OCI-M2 (cell line): ENCODE results near the gene TTYH3.

Experiments
- DNase-seq: peaks from one replicate; lab custom pipeline; 2025; ENCODE audit not compliant: unreplicated experiment; lab: John Stamatoyannopoulos, UW

The TTYH3 gene

DNA sequence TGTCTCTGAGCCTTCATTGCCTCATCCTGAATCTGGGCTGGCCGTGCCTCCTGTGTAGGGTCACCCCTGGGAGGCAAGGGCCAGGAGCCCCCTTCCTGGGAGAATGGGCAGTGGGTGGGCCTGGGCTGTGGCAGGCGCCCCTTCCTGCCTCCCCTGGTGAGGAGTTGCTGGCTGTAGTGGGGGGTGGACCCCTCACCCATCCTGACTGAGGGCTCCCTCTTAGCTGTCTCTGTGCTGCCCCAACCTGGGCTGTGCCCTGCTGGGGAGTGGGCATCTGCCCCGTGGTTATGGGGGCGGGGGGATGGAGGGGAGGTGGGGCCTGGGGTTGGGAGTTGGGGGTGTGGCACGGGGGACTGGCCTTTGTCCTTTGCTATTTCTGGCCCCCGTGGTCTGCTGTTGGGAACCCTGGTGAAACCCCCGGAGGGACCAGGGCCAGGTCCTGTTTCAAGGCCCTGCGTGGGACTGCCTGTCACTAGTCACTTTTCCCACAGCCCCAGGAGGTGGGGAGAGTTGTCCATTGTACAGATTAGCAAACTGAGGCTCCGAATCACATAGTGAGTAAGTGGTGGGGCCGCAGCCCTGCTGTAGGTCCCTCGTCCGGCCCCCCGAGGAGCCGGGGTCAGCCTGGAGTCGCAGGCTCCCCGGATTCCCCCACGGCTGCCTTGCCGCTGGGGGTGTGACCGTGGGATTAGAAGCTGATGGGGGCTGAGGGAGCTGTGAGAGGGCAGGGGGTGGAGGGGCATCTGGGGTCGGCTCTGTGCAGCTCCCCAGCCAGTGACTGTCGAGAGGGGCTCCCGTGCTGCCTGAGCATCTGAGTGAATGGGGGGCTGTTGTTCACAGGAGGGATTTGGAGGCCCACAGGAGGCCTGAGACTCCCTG lies 2.7 kb downstream of the TTYH3 start:
- no peak for DNase-seq

DNA sequence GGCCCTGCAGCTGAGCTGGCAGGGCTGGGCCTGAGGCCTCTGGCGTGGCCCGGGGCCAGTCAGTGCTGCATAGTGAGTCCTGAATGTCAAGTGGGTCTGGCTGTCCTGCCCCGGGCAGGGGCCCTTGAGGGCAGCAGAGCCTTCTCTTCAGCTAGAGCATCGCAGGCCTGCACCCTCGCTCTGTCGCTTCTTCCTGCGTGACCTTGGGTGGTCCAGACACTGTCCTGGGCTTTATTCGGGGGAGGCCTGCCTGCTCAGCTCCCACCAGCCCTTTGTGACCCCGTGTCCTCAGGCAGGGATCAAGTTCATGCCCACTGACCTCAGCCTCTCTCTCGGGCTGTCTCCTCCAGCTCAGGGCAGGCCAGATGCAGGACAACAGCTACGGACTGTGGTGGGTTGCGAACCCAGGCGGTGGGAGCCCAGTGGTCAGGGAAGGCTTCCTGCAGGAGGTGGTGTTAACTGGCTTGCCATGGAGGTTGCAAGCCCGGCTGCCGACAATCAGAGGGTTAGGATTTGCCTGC lies 3.4 kb downstream of the TTYH3 start:
- no peak for DNase-seq

DNA sequence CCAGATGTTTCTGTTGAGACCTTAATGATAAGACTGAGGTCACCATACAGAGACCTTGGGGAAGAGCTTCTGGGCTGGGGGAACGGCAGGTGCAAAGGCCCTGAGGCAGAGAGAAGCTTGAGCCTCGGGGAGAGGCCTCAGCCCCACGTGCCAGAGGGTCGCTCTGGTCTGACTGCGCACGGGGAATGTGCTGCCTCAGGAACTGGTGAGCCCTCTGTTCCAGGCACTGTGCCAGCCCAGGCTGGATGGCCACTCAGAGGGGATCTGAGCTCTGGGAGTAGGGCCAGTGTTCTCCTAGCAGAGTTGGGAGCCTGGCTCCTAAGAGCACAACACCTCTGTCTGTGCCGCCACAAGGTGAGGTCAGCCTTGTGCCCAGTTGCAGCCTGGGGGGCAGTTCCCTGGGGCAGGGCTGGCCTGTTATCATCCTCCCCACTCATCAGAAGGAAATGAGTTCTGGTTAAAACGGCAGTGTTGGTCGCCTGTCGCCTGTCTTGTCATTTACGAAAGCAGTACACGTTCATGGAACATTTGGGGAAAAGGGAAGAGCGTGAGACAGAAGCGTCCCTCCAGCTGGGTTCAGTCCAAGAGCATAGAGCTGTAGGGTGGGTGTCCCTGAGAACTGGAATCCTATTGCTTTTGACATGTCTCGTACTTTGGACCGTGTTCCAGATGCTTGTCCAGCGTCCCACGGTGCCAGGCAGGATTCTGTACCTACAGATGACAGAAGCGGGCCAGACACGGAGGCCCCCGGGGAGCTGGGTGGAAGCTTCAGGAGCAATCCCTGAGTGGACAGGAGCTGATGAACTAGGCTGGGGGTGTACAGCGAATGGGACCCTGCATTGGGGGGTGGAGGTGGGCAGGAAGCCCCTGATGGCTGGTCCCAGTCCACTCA lies 4.3 kb downstream of the TTYH3 start:
- DNase-seq, result no peak

DNA sequence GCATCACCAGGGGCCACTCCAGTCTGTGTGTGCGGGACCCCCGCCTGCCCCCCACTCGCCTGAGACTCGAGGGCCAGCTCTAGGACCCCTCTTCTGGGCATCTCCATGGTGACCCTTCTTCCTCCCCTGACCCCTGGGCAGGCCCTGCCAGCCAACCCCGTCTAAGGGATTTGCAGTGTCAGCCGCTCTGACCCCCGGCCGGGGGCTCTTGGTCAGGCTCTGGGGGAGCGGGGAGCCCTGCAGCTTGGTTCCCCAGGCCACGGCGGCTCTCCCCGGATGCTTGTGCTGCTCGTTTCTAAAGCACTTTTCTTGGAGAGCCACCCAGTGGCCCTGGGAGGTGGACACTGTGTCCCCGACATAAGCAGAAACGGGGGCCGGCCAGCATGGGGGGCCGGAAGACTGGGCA lies 5.3 kb downstream of the TTYH3 start:
- DNase-seq, result no peak

DNA sequence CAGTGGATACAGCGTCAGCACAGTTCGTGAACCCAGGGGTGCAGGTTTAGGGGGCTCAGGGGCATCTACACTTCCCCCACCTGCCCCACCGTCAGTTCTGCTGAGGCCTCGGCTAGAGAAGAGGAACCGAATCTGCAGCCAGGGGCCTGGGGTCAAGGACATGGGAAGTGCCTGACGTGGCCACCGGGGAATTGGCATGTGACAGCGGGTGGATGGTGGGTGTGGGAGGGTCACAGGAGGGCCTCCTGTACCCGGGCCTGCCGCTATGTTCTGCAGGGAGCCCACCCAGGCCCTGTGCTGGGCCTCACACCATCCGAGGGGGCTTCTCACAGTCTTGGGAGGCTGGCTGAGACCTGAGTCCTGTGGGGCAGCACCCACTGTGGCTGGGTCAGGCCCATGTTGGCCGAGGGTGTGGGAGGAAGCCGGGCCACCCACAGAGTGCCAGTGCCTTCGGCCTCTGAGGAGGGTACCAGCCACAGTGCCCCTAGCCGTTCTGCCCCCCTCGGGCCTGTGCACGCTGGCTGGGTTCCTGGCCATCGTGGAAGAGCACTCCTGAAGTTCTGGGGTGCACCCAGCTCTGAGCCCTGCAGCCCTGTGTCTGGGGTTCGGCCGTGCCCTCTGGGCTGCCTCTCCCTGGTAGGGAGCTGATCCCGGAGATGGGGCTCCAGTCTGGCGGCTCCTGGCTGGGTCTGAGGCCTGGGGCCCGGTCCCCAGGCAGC lies 5.9 kb downstream of the TTYH3 start:
- no peak for DNase-seq

DNA sequence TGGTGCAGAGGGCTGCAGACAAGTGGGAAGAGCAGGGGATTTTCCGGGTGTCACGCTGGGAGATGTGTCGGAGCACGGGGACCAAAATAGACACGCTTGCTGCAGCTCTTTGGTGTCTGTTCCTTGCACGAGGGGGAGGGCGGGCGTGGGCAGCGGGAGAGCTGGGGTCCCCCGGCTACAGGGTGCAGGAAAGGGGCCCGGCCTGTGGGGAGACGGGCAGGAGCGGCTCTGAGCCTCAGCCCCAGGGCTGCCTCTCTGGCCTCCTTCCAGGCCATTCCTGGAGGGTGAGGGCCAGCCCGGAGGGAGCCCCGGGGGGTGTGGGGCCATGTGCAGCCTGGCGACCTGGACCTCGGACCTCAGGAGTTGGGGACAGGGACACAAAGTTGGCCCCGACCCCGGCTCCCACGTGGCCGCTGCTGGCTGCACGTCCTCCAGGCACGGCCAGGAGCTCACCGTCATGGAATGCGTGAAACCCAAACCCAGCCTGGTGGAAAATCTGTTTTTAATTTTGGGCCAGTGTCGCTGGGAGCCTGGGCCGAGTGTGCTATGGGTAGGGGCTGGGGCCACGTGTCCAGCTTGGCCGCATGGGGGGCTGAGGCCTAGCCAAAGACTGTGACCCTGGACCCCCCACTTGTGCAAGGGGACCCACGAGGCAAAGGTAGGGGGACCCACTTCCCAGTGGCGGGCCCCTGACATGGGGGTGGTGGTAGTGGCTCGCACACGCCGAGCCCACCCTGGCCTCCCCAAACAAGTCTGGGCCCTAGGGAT lies 6.6 kb downstream of the TTYH3 start:
- no peak for DNase-seq

DNA sequence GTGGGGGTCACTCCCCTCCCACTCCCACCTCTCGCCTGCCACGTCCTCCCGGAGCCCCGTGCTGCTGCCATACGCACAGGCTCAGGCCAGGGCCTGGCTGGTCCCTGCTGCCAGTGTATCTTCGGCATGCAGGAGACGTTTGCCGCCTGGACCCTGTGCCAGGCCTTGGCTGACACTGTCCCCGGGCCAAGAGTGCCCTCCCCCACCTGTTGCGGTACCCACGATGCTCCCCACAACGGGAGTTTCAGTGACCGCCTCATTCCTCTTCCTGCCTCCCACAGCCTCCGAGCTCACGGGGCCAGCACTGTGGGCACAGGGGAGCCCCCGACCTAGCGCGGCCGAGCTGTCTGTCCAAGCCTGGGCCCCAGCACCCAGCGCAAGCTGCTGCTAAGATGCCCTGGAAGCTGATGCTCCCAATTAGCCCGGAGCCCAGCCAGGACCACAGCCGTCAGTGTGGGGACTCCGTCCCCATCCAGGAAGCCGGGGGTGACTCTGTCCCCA lies 7.4 kb downstream of the TTYH3 start:
- no peak for DNase-seq

DNA sequence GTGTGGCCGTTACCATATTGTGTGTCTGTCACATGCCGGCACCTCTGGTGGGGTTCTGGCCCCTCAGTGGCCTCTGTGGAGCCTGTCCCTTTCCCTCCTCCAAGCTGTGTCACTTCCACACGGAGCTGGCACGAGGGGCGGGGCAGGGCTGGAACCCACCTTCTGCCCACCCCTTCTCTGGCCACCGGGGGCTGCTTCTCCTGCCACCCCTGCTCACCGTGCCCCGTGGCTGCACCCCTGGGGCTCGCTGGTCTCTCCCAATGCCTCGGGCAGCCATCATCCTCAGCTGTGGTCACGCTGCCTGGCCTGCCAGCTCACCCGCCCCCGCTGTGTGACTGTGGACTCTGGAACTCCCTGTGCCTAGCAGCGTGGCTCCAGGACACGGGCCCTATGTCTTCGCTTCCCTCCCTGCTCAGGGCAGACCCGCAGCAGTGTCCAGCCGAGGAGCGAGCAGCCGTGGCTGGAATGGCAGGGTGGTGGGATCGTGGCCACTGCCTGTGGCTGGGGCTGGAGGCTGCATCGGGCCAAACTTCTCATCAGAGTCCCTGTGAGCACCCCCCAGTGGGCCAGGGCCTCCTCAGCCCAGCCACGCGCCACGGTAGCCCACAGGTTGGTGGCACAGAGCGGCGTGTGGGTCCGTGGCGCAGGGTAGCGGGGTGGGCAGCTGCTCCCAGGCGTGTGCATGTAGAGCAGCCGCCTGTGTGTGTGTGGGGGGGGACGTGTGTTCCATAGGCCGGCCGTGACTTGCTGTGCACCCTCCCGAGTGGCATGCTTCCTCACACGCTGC lies 8.1 kb downstream of the TTYH3 start:
- DNase-seq, result no peak

DNA sequence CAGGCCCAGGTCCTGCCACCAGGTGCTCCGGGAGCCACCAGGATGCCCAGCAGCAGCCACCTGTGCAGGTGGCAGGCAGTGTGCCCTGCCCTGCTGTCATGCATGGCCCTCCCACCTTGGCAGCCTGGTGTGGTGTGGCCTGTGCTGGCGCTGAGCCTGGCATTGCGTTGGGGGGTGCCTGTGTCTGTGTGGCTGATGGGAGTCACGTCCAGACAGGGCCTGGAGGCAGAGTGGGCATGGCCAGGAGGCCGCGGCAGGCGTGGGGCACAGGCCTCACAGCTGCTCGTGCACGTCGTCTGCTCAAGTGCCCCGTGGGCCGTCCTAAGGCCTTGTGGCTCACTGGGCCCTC lies 8.7 kb downstream of the TTYH3 start:
- DNase-seq, result no peak

DNA sequence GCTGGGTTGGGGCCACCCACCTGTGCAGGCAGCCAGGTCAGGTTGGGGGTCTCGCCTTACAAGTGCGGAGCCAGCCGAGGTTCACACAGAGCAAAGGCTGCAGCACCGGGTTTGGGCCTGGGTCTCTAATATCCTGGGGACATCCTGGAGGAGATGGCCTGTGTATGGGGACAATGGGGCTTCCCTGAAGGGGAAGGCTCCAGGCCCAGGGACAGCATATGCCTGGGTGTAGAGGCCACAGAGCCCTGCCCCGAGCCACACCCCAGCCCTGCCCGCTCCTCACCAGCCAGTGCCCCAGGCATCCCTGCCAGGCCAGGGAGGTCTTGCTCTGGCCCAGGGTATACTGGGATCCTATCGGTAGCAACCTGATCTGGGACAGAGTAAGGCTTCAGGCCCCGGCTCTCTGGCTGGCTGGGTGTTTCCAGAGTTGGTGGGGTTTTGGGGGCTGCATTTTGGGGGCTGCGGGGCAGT lies 9.1 kb downstream of the TTYH3 start:
- no peak for DNase-seq

DNA sequence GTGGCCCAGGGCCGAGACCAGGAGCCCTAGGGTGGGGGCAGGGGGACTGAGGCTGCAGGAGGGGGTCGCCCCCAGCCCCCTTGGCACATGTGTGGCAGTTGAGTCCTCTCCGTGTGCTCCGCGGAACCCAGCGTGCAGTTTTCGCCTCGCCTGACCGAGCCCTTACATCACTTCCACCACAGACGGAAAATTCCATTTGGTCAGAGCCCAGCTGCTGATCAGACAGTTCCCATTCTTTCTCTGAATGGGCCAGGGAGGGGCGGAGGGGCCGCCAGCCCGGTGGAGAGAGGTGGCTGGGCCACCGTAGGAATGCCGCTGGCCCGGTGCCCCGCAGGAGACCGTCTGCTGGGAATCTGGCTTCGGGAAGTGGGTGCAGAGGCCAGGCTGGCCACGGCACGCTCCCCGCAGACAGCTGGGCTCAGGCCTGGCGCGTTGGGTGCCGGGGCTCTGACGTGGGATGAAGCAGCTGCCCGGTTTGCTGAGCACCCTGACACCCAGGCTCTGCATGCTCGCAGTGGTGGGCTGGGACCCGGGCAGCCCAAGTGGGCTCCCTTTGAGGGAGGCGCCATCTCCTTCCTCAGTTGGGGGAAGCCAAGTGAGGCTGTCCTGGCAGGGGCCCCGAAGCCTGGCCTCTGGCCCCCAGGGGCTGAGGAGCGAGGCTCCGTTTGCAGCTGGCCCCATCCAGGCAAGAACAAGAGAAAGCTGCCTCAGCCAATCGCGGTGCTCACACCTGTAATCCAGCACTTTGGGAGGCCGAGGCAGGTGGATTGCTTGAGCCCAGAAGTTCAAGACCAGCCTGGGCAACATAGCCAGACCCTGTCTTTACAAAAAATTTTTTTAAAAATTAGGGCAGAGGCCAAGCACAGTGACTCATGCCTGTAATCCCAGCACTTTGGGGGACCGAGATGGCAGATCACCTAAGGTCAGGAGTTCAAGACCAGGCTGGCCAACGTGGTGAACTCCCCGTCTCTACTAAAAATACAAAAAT lies 9.9 kb downstream of the TTYH3 start:
- DNase-seq, result no peak

DNA sequence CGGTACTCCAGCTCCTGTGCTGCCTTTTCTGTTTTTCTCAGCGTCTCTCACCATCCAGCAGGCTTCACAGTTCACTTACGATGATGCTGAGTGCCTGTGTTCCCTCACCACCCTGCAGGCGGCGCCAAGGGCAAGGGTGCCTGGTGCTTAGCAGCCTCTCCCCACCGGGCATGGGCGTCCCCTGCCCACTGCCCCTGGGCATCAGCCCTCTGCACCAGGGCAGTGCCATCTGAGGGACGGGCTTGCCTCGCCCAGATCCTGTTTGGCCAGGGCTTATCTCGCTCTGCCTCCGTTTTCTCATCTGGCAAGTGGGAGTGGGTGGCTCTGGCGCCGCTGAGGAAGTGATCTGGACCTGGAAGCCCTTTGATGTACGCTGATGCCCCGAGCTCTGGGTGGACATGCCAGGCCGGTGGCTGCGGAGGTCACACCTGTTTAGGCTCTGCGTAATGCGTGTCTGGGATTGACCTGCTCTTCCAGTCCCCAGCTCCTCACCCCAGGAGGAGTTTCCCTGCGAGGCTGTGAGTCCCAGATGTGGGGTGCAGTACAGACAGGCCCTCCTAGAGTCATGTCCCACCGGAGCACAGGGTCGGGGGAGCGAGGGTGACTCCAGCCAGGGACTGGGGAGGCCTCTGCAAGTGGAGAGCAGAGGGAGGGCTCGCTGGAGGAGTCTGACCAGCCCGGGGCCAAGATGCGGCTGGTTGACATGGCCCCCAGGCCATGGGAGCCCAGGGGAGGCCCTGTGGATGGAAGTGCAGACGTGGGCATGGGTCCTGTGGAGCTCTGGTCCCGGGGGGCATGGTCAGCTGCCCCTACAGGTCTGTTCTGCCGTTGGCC lies 11.8 kb downstream of the TTYH3 start:
- DNase-seq, result no peak

DNA sequence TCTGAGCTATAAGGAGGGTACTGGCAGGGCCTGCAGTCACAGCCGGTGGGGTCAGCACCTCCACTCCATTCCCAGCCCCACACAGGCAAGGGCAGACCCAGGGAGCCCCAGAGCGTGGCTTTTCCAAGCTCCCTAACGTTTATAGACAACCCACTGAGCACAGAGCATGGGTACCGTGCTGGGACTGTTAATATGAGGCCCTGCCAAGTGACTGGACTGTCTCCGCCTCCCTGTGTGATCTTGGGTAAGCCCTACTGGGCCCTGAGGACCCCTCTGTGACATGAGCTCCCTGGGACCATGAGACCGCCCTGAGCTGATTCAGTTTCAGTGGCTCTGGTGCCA lies 12.4 kb downstream of the TTYH3 start:
- no peak for DNase-seq

DNA sequence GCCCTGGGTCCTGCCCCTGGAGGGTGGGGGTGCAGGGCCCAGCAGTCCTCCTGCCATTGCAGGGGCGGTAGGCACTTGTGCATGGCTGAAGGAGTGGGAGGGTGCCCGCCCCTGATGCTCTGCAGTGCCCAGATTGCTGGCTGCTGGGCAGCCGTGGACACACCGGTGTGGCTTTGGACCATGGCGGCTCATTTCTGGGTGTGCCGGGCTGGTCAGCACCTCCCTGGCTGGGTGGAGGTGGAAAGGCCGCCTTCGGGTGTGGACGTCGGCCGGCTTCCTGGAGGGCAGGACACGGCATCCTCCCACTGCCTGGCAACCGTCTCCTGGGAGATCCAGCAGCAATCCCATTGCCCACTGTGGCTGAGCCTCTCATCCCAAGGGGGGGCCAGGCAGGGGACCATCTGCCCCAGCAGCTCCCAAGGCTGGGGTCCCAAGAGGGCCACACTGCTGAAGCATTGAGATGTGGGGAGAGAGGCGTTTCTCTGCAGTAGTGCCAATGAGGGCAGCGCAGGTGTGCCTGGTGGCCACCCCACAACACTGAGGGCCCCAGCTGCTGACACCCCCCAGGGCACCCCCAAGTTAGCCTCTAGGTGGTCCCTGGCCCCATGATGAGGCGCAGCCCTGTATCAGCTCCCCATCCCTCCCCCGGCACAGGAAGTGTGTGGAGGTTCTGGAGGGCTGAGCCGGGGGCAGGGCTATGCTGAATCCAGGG lies 12.9 kb downstream of the TTYH3 start:
- DNase-seq, result no peak

DNA sequence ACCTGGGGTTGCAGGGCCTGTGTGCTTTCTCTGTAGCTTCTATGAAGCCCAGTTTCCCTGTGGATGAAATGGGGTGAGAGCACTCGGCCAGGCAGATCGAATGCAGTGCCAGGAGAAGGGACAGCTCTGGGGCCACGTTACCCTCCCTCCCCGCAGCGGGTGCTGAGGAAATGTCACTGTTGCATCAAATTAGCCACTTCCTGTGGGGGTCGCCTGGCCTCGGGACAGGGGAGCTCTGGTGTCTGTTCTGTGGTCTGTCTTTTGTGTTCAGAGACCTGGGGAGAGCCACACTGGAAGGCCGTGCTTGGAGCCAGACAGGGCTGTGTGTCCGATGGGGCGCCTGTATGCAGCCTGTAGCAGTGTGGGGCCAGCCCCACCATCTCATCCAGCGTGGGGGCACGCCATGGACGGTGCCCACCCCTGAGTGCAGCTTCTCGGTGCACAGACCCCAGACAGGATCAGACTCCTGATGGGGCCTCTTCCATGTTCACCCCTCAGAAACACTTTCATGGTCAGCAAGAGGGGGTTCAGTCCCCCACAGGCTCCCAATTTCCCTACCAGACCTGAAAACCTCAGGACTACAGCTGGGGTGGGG lies 13.6 kb downstream of the TTYH3 start:
- DNase-seq, result no peak

DNA sequence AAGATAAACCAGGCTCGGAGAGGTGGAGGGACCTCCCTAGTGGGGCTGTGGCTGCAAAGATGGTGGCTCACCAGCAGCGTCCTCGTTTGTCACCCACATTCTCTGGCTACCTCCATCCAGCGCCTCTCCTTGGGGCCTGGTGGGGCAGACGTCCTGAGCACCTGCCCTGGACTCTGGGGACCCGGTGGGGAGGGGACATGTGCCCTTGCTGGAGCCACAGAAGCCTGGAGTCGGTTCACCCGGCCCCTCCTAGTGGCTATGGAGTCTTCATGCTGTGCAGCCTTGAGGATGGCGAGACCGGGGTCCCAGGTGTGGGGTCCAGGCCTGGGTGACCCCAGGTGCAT lies 14.5 kb downstream of the TTYH3 start:
- no peak for DNase-seq
